ENCODE data around the gene NTNG1. TPM values are rescaled to one million over a fixed set of nuclear protein-coding genes. Genes with fewer than 3 reads are reported as not detected.

Gene NTNG1
- total and polyA plus RNA-seq, 2 of the 8 experiments (the other 6 are each of a cell fraction or from before 2014, with no cell fraction given): 1.2 to 4.1 TPM

GRCh38 chr1:107172450-107173170 is 31.8 kb downstream of the NTNG1 start:
- H2AK5ac ChIP-seq (ENCODE audit: low read depth, low read length): no peak overlapping the region
- H3K79me1 ChIP-seq (ENCODE audit: low read depth, low read length): no peaks in the 10 kb centered on the region
- no peaks in the 10 kb centered on the region for H3K79me2 ChIP-seq (ENCODE audit: control insufficient read depth in 1 of 2, insufficient read depth in 2 of 2, low read length in 2 of 2)
- H3K36me3 ChIP-seq (ENCODE audit: control insufficient read depth in 2 of 4, insufficient read depth in 4 of 4, low read length in 3 of 4): no peaks in the 10 kb centered on the region
- no peaks in the 10 kb centered on the region for H4K20me1 ChIP-seq (replicated peaks in 1 of 2; ENCODE audit: control insufficient read depth in 1 of 2, insufficient read depth in 2 of 2, low read length in 2 of 2)
- H4K5ac ChIP-seq (ENCODE audit: insufficient read length, low read depth, low read length): no peak overlapping the region
- no peak overlapping the region for H2BK12ac ChIP-seq (ENCODE audit: low read depth, low read length)
- H3K4me2 ChIP-seq (ENCODE audit: insufficient read depth in 1 of 2, low read depth in 2 of 2, low read length in 2 of 2): no peak overlapping the region
- H4K8ac ChIP-seq (ENCODE audit: extremely low read depth, insufficient read depth, low read length): no peak overlapping the region
- no peak overlapping the region for H3K14ac ChIP-seq (ENCODE audit: insufficient read length)
- no peak overlapping the region for H2BK120ac ChIP-seq (replicated peaks; ENCODE audit: low read depth, low read length)
- no peak overlapping the region for H3K27ac ChIP-seq (ENCODE audit: low read depth, low read length)
- H3K56ac ChIP-seq (replicated peaks; ENCODE audit: insufficient read length, low read depth, low read length): no peak overlapping the region
- H2AFZ ChIP-seq (ENCODE audit: low read length): no peak overlapping the region
- FAIRE-seq: no peak
- no peak overlapping the region for H3K23ac ChIP-seq (ENCODE audit: insufficient read length)
- peaks cover 0 to 3% (median 0%) of the 10 kb centered on the region in 4 experiments; a peak in 3 of 7 replicates for H3K4me1 ChIP-seq (replicated peaks in 1 of 4; ENCODE audit: control insufficient read depth in 3 of 4, insufficient read depth in 4 of 4, low read length in 3 of 4)
- ChIA-PET POLR2A (ENCODE audit: partially characterized antibody) (no interaction called here), CTCF (ENCODE audit: partially characterized antibody) (interaction anchor here (0.8 to 1.2 kb wide), 2 partner anchors 24 to 31 kb away, joined by 5 read pairs; no protein-coding TSS in a partner anchor)
- no peaks in the 10 kb centered on the region for H3K27me3 ChIP-seq (replicated peaks in 1 of 4; ENCODE audit: control insufficient read depth in 3 of 4, extremely low read depth in 1 of 4, insufficient read depth in 3 of 4, low read length in 3 of 4)
- H3K18ac ChIP-seq (ENCODE audit: extremely low read depth, low read length): no peak overlapping the region
- H3K23me2 ChIP-seq (ENCODE audit: low read depth, low read length): no peaks in the 10 kb centered on the region
- DNase-seq (ENCODE audit: low read depth in 1 of 2, low spot score in 2 of 2): no peak
- H3K4ac ChIP-seq (replicated peaks; ENCODE audit: insufficient read length, low read depth, low read length): no peak overlapping the region
- no peak overlapping the region for H3K4me3 ChIP-seq (ENCODE audit: extremely low read depth in 1 of 4, insufficient read depth in 2 of 4, low read depth in 3 of 4, low read length in 4 of 4)
- 88% methylated on average over 5 of the region's 5 CpGs; no CpG with 5 or more reads in 1 of the 2 experiments for WGBS, 2 experiments (ENCODE audit: extremely low coverage in 1 of 2, insufficient coverage in 1 of 2, insufficient read length in 1 of 2, insufficient replicate concordance in 2 of 2, low coverage in 1 of 2, low lambda C conversion rate in 2 of 2, missing lambda C conversion rate in 1 of 2)
- no peak overlapping the region for H2BK5ac ChIP-seq (ENCODE audit: low read depth, low read length)
- H2BK20ac ChIP-seq (ENCODE audit: low read length): no peak overlapping the region
- H3K9me3 ChIP-seq (ENCODE audit: insufficient read depth in 2 of 2, low read depth in 1 of 2, low read length in 1 of 2): no peaks in the 10 kb centered on the region
- no peak overlapping the region for H2BK15ac ChIP-seq (ENCODE audit: low read length)
- no peak for TF ChIP-seq NANOG (IDR thresholded peaks at IDR 0.05; ENCODE audit: insufficient read depth, low read depth, low read length, poor library complexity, severe bottlenecking)
- no peak for TF ChIP-seq ATF3 (IDR thresholded peaks at IDR 0.05; ENCODE audit: insufficient read depth, low read depth, low read length)
- H3K9ac ChIP-seq (replicated peaks in 1 of 4; ENCODE audit: extremely low read depth in 1 of 4, low read depth in 3 of 4, low read length in 3 of 4): no peak overlapping the region
- H4K91ac ChIP-seq (replicated peaks; ENCODE audit: insufficient read length, low read length): no peak overlapping the region
